Measurements from ENCODE around the gene TWF2.

Gene TWF2

GRCh38 chr3:52202384-52203077 is 36.4 kb downstream of the TWF2 start:
- no peak for DNase-seq (ENCODE audit: low read depth in 2 of 2)

GRCh38 chr3:52200981-52201679 is 37.8 kb downstream of the TWF2 start:
- DNase-seq (ENCODE audit: low read depth in 2 of 2): no peak

- DNase-seq (ENCODE audit: low read depth in 2 of 2): no peak
These were observed 40.0 kb downstream of the TWF2 start for GRCh38 chr3:52198643-52199608.

GRCh38 chr3:52197842-52198625 is 40.9 kb downstream of the TWF2 start, which contains the start of gene ALAS1:
Gene ALAS1, plus strand, starts transcription at chr3:52198160. Its CDS starts 1,082 bp downstream, at chr3:52199242.
- peak; percentile 85 to 91 for DNase-seq (ENCODE audit: low read depth in 2 of 2)

GRCh38 chr3:52197499-52197841 is 41.5 kb downstream of the TWF2 start:
- DNase-seq (ENCODE audit: low read depth in 2 of 2): no peak

GRCh38 chr3:52196977-52197376 is 42.0 kb downstream of the TWF2 start:
- no peak for DNase-seq (ENCODE audit: low read depth in 2 of 2)

DNA sequence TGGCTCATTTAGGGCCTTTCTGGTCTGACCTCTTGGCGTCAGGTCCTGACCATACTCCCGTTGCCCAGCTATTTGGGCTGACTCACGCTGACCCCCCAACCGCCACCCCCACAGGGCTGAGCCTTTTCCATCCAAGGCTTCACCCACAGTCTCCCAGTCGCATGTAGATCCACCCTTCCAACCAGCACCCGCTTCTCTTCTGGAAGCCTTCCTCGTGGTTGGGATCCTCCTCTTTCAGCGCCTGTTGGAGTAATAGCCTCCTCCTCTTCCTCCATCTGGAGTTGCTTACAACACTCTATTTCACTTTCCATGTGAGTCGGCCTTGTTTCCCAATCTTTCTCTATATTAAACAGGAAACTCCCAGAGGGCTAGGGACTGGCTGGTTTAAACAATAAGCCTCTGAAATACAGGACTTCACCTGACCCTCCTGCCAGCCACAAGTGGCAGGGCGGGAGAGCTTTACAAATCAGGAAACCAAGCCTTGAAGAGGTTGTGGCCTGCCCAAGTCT is 43.1 kb downstream of the TWF2 start:
- DNase-seq (ENCODE audit: low read depth in 2 of 2): no peak

- DNase-seq (ENCODE audit: low read depth in 2 of 2): no peak
These were observed 43.7 kb downstream of the TWF2 start for GRCh38 chr3:52195291-52195597.

DNA sequence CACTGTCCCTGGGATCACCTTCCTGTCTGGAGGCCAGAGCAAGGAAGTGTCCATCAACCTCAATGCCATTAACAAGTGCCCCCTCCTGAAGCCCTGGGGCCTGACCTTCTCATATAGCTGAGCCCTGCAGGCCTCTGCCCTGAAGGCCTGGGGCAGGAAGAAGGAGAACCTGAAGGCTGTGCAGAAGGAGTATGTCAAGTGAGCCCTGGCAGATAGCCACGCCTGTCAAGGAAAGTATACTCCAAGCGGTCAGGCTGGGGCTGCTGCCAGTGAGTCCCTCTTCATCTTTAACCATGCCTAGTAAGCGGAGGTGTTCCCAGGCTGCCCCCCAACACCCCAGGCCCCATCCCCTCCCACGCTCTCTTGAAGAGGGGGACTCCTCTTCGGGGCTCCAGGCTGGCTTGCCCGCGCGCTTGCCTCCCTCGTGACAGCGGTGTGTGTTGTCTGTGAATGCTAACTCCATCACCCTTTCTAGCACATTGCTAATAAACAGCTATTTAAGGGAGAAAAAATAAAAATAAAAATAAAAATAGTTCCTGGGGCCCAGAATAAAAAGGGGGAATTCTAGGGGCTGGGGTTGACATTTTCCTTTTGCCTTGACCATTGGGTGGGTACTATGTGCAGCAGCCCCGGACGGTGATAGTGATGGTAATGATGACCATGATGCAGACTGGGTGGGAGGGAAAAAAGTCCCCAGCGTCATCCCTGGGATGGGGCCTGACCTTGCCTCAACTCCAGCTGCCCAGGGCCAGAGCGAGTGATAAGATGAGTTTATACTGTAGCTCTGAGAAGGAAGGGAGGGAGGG is 44.3 kb downstream of the TWF2 start:
- DNase-seq (ENCODE audit: low read depth in 2 of 2): no peak

DNA sequence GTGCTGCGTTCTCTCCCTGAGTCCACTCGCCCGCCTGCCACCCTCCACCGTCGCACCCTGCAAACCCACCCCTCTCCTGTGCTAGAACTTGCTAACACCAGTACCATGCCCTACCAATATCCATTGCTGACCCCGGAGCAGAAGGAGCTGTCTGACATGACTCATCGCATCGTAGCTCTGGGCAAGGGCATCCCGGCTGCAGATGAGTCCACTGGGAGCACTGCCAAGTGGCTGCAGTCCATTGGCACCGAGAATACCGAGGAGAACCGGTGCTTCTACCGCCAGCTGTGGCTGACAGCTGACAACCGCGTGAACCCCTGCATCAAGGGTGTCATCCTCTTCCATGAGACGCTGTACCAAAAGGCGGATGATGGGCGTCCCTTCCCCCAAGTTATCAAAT is 45.9 kb downstream of the TWF2 start:
- DNase-seq (ENCODE audit: low read depth in 2 of 2): no peak

DNA sequence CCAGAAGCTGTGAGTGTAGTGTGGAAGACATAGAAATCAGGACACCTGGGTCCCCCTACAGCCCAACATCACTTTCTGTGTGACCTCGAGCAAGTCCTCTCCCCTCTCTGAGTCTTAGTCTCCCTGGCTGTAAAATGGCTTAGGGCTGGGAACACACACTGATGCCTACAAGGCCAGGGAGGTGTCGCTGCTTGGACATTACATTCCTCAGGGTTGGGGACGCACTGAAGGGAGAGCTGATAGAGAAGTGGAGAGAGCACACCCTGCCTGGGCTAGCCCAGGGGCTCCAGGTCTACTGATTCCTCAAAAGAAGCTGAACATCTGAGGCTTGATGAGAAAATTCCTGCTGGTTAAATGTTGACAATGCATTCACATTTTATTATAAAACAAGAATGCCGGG is 47.3 kb downstream of the TWF2 start:
- no peak for DNase-seq (ENCODE audit: low read depth in 2 of 2)

DNA sequence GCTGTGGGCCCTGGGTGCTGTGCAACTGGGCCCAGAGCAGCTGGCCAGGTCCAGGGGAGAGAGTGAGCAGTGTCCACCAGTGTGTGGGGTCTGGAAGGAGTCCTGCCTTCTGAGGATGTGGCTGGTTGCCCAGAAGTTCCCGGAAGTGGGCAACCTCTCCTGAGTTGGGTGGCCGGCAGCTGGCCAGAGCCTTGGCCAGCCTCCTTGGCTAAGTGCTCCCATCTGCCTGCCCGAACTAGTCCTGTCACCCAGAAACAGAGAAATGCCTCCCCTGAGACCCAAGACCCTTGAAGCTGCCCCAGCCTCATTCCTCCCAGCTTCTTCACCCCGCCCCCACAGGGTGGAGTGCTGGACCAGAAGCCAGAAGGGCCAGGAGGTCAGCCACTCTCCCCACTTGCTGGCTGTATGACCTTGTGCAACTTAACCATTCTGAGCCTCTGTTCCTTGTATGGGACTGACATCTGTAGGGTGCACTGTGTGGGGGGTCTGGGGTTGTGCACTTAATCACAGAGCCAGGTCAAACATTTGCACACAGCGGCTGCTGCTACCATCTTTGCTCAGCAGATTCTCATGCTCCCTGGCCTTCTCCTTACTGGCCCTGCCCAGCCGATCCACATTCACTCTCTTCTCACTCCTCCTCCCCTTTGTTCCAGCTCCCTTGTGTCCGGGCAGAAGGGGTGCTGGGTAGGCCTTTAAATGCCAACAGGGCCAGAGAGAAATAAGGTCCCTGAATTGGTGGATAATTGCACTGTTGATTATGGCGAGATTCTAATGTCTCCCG is 48.5 kb downstream of the TWF2 start:
- DNase-seq (ENCODE audit: low read depth in 2 of 2): no peak

- no peak for DNase-seq (ENCODE audit: low read depth in 2 of 2)
These were observed 50.4 kb downstream of the TWF2 start for GRCh38 chr3:52188556-52188955.

- no peak for DNase-seq (ENCODE audit: low read depth in 2 of 2)
These were observed 52.2 kb downstream of the TWF2 start for GRCh38 chr3:52186729-52187128.

- no peak for DNase-seq (ENCODE audit: low read depth in 2 of 2)
These were observed 53.1 kb downstream of the TWF2 start for GRCh38 chr3:52185837-52186236.

- DNase-seq (ENCODE audit: low read depth in 2 of 2): no peak
These were observed 53.6 kb downstream of the TWF2 start for GRCh38 chr3:52185311-52185710.

DNA sequence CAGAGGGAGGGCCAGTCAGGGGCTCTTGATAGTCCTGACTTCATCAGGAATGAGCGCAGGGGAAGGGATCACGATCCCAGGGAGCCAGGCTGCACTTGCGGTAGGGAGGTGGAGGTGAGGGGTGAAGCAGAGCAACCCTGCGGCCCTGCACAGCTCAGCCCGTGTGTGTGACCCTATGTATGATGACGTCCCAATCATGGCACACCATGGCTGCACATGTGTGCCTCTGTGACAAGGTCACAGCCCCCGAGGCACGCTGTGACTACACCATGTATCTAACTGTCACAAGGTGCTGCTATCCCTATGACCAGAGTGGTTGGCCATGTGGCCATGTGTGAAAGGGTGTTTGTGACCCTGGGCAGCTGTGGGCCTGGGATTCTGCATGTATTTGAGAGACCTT is 54.3 kb downstream of the TWF2 start:
- DNase-seq (ENCODE audit: low read depth in 2 of 2): no peak

DNA sequence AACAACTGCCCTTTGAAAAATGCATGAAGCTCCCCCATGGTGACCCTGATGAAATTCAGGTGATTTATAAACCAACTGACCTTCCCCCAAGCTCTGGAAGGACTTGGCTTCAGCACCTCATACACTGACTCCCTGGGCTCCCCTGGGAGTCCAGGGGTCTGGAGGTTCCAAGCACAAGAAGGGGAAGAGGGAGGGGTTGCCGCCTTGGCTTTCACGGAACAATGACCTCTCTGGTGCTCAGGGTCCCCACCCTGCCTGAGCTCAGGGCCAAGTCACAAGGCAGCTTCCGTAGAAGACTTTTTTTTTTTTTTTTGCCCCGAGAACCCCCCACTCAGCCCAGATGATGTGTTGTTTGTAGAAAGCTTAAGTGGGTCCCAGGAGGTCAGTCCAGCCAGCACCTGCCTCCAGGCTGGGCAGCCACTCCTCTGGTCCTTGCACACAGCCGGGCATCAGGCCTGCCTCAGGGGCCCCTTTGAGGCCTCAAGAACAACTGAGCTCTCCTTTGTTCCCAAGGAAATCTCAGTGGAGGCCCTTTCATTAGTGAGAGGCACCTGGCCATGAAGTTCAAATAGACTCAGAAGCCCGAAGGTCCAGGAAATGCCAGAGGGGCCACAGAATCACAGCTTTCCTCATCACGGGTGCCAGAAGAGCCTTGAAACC is 55.0 kb downstream of the TWF2 start:
- no peak for DNase-seq (ENCODE audit: low read depth in 2 of 2)

- no peak for DNase-seq (ENCODE audit: low read depth in 2 of 2)
These were observed 56.3 kb downstream of the TWF2 start for GRCh38 chr3:52182691-52183090.

All from stimulated activated CD4-positive, alpha-beta T cell treated with anti-CD3 and anti-CD28 coated beads, Interleukin-15, amount 100 ng/mL, for 48 hours (primary cell).